ENCODE results near the gene UPK3BL2. TPM values are rescaled to one million over a fixed set of nuclear protein-coding genes. Genes with fewer than 3 reads are reported as not detected.
"Not testable (repeated sequence)": the region's sequence is repeated elsewhere in the genome, so short reads cannot be mapped to it uniquely, and the experiment has no call there.

Gene UPK3BL2
- total and polyA plus RNA-seq, 2 of the 4 experiments (the other 2 are of a cell fraction): 0.18 to 5.7 TPM

GRCh38 chr7:102589857-102590256, 46.4 kb upstream of the UPK3BL2 start:
- intact Hi-C loops (cut with micrococcal nuclease); H3K9me1 ChIP-seq (ENCODE audit: insufficient read depth, low read length); BruUV-seq (replicated peaks); H4K8ac ChIP-seq (ENCODE audit: low read depth in 2 of 2, low read length in 2 of 2); dilution Hi-C loops (cut with HindIII; ENCODE audit: low sequenced_read_pairs, unreplicated experiment); H3K4me2 ChIP-seq (ENCODE audit: low read depth, low read length); DNase-seq; H3K9ac ChIP-seq (ENCODE audit: low read depth, low read length); H3K4me3 ChIP-seq (ENCODE audit: insufficient read depth, low read depth, low read length); H3K23ac ChIP-seq (ENCODE audit: low read depth, low read length); H3K27ac ChIP-seq (ENCODE audit: insufficient read depth, low read length); H3K14ac ChIP-seq (replicated peaks; ENCODE audit: low read depth, low read length); H3K18ac ChIP-seq (ENCODE audit: low read depth, low read length); H4K91ac ChIP-seq (ENCODE audit: insufficient read depth, low read depth, low read length); H2AK5ac ChIP-seq (ENCODE audit: low read depth, low read length); H3K4ac ChIP-seq (ENCODE audit: low read depth, low read length); H2BK15ac ChIP-seq (ENCODE audit: low read depth, low read length); H2BK120ac ChIP-seq (ENCODE audit: low read depth, low read length); H2AK9ac ChIP-seq (replicated peaks; ENCODE audit: low read depth, low read length, poor library complexity); H4K20me1 ChIP-seq (ENCODE audit: insufficient read depth, low read length); H3K27me3 ChIP-seq (ENCODE audit: control insufficient read depth, insufficient read depth, low read length); CTCF ChIA-PET; H3K4me1 ChIP-seq (ENCODE audit: control insufficient read depth, insufficient read depth, low read length); H3K36me3 ChIP-seq (ENCODE audit: control insufficient read depth, insufficient read depth, low read length); H2AFZ ChIP-seq (replicated peaks; ENCODE audit: low read length, poor library complexity); H3K9me3 ChIP-seq (ENCODE audit: control insufficient read depth, insufficient read depth, low read length); H3K56ac ChIP-seq (ENCODE audit: extremely low read depth, insufficient read depth, low read length); H3K79me1 ChIP-seq (ENCODE audit: low read depth in 1 of 2, low read length in 2 of 2); in situ Hi-C loops (cut with MboI; ENCODE audit: low sequenced_read_pairs); H4K5ac ChIP-seq (ENCODE audit: low read depth, low read length); H2BK5ac ChIP-seq (ENCODE audit: low read depth, low read length, poor library complexity, severe bottlenecking); H2BK20ac ChIP-seq (ENCODE audit: low read depth, low read length); POLR2A ChIA-PET (ENCODE audit: unreplicated experiment): not testable (repeated sequence)
- ATAC-seq (ENCODE audit: low read depth): peak; percentile 90
- no CpG with 5 or more reads among the region's 9 CpGs for WGBS, 2 experiments (ENCODE audit: extremely low coverage in 2 of 2, insufficient read length in 1 of 2)

GRCh38 chr7:102583495-102583894, 40.0 kb upstream of the UPK3BL2 start:
- H4K91ac ChIP-seq (ENCODE audit: insufficient read depth, low read depth, low read length); H3K36me3 ChIP-seq (ENCODE audit: control insufficient read depth, insufficient read depth, low read length); H3K27ac ChIP-seq (ENCODE audit: insufficient read depth, low read length); H3K9me3 ChIP-seq (ENCODE audit: control insufficient read depth, insufficient read depth, low read length); H2AK5ac ChIP-seq (ENCODE audit: low read depth, low read length); H2AFZ ChIP-seq (replicated peaks; ENCODE audit: low read length, poor library complexity); H3K27me3 ChIP-seq (ENCODE audit: control insufficient read depth, insufficient read depth, low read length); in situ Hi-C loops (cut with MboI; ENCODE audit: low sequenced_read_pairs); H2AK9ac ChIP-seq (replicated peaks; ENCODE audit: low read depth, low read length, poor library complexity); DNase-seq; H3K4me1 ChIP-seq (ENCODE audit: control insufficient read depth, insufficient read depth, low read length); H3K18ac ChIP-seq (ENCODE audit: low read depth, low read length); H3K23ac ChIP-seq (ENCODE audit: low read depth, low read length); dilution Hi-C loops (cut with HindIII; ENCODE audit: low sequenced_read_pairs, unreplicated experiment); BruUV-seq (replicated peaks); H3K4me3 ChIP-seq (ENCODE audit: insufficient read depth, low read depth, low read length); H2BK20ac ChIP-seq (ENCODE audit: low read depth, low read length); H2BK120ac ChIP-seq (ENCODE audit: low read depth, low read length); H4K8ac ChIP-seq (ENCODE audit: low read depth in 2 of 2, low read length in 2 of 2); intact Hi-C loops (cut with micrococcal nuclease); H3K9me1 ChIP-seq (ENCODE audit: insufficient read depth, low read length); H3K14ac ChIP-seq (replicated peaks; ENCODE audit: low read depth, low read length); H2BK15ac ChIP-seq (ENCODE audit: low read depth, low read length); H4K5ac ChIP-seq (ENCODE audit: low read depth, low read length); H3K4me2 ChIP-seq (ENCODE audit: low read depth, low read length); CTCF ChIA-PET; H3K4ac ChIP-seq (ENCODE audit: low read depth, low read length); POLR2A ChIA-PET (ENCODE audit: unreplicated experiment); H4K20me1 ChIP-seq (ENCODE audit: insufficient read depth, low read length); H3K79me1 ChIP-seq (ENCODE audit: low read depth in 1 of 2, low read length in 2 of 2); H2BK5ac ChIP-seq (ENCODE audit: low read depth, low read length, poor library complexity, severe bottlenecking); H3K56ac ChIP-seq (ENCODE audit: extremely low read depth, insufficient read depth, low read length); H3K9ac ChIP-seq (ENCODE audit: low read depth, low read length): not testable (repeated sequence)
- ATAC-seq (ENCODE audit: low read depth): peak; percentile 19
- WGBS, 2 experiments (ENCODE audit: extremely low coverage in 2 of 2, insufficient read length in 1 of 2): no CpG with 5 or more reads among the region's 5 CpGs
